ENCODE measurements around the gene DIS3L.
A peak's percentile ranks its signal among the peaks of the same experiment; 100 is the strongest.
"Not testable (repeated sequence)": the region's sequence is repeated elsewhere in the genome, so short reads cannot be mapped to it uniquely, and the experiment has no call there.

Gene DIS3L

GRCh38 chr15:66278056-66278455 is 15.3 kb upstream of the DIS3L start:
- DNase-seq = no peak

GRCh38 chr15:66278671-66279070 is 14.7 kb upstream of the DIS3L start:
- no peak for DNase-seq

DNA sequence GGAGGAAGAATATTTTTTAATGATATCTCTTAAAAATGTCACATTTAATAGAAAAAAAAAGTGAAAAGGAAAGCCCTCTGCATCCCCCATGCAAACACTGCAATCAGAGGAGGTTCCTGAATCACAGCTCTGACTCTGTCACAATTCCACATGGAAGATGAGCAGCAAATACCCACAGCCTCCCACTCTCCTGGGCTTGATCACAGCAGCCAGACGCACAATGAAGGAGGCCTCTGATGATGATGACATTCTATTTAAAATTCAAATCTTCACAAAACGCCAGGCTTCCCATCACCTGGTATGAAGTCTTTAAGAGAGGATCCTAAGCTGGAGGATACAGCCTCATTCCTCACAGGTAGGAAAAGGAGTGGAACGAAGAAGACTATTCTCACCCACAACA is 9.1 kb upstream of the DIS3L start:
- no peak for DNase-seq

DNA sequence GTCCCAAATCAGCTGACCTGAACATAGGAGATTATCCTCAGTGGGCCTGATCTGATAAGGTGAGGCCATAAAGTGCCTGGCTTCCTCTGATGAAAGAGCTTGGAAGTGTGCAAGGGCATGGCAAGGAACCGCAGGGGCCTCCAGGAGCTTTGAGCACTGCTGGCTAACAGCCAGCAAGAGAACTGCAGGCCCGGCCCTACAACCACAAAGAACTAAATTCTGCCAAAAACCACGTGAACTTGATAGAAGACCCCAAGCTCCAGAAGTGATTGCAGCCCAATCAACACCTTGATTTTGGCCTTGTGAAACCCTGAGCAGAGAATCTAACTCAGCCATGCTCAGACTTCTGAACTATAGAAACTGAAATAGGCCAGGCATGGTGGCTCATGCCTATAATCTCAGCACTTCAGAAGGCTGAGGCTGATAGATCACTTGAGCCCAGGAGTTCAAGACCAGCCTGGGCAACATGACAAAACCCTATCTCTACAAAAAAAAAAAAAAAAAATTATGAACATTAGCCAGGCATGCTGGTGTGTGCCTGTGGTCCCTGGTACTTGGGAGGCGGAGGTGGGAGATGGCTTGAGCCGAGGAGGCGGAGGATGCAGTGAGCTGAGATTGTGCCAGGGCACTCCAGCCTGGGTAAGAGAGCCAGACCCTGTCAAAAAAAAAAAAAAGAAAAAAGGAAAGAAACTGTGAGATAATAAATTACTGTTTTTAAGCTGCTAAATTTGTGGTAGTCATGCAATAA is 7.7 kb upstream of the DIS3L start:
- DNase-seq = no peak

- DNase-seq = peak in 1 of 14 donors; percentile 16
Observed at GRCh38 chr15:66287461-66288057, 5.8 kb upstream of the DIS3L start.

DNA sequence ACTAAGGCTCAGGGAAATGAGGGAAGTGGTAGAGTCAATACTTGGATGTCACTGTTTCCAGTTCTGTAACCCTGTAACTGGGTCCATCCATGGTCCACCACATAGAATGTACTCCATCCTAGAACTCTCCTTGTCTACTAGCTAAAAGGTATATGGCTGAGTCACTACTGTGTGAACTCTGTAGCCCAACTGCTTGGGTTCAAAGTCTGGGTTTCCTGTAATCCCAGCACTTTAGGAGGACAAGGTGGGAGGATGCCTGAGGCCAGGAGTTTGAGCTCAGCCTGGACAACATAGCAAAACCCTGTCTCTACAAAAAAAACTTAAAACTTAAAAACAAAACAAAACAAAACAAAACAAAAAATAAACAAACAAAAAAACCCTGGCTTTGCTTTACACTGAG is 5.3 kb upstream of the DIS3L start:
- DNase-seq = no peak

GRCh38 chr15:66288551-66289185 is 4.7 kb upstream of the DIS3L start:
- no peak for DNase-seq

DNA sequence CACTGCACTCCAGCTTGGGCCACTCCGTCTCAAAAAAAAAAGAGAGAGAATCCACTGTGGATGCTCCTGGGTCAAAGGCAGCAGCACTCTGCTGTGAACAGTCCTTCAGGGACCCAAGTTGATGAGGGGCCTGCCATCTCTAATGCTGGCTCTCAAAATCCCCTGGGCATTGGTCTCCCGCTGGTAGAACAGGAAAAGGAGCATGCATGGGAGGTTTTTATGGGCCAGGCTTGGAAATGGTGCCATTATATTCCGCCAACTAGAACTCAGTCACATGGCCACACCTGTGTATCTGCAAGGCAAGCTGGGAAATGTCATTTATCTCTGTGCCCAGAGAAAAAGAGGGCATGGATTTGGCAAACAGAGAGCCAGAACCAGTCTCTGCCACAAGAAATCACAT is 3.4 kb upstream of the DIS3L start:
- DNase-seq = no peak

DNA sequence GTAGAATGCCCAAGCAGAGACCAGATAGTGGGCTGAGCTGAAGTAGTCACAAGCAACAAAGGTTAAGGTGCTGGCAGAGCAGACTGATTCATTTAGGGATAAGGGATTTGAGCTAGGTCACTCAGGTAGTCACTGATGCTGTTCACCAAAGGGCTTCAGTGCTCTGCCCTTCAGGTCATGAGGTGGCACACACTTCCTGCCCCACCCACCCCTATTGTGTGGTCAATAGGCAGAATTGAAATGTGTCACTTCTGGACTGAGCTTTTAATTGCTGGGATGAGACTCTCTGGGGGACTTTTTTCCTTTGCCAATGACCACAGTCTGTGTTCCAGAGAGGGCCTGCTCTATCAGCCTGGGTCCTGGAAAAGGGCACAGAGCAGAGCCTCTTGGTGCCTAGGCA is 2.9 kb upstream of the DIS3L start:
- DNase-seq = no peak

DNA sequence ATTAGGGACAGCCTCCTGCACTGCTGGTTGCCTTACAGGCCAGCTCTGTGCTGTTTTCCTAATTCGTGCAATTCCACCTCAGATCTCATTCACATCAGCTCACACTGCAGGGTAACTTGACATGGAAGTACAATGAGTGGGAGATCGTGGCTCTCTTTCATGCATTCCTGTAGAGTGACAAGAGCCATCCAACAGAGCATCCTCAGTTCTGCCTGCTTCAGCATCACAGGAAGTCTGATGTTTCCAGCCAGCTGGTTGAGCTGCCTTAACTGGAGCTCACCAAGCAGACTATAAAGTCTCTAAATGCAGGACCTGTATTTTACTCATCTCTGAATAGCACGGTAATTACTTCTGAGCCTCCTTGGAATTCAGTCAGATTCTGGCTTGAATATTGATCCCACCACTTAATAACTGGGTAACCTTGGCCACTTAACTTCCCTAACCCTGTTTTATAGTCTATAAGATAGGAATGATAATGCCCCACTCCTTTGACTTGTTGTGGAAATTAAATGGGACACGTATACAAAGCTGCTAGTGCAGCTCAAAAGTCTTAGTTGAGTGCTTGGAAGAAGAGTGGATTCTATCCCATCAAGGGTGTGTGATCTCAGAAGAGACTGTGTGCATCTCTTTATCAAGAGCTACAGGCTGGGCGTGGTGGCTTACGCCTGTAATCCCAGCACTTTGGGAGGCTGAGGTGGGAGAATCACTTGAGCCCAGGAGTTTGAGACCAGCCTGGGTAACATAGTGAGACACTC is 1.4 kb upstream of the DIS3L start:
- no peak for DNase-seq

DNA sequence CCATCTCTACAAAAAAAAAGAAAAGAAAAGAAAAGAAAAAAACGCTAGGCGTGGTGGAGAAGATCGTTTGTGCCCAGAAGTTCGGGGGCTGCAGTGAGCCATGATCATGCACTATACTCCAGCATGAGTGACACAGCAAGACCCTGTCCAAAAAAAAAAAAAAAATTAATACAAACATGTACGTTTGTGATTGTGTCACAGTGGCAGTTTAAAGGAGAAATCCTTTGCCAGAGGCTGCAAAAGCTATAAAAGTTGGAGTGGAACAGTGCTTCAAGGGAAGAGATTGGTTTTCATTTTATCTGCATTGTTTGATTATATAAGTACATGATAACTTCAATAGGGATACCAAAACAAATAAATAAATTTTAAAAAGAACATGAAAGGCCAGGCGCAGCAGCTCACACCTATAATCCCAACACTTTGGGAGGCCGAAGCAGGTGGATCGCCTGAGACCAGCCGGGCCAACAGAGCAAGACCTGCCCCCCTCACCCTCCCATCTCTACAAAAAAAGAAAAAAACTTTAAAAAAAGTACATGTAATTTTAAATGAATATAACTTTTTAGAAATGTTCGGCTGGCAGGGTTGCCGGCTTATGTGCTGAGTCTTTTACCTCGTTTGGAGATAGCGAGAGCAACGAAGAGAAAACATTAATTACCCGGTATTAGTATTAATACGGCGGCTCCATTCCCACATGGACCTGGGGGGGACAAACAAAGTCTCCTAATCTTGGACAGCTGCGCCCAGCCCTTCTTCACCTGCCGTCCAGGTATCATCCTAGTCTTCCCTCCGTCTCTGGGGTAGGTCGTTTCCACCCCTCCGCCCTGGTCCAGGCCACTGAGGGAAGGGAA is 573 bp upstream of the DIS3L start:
- DNase-seq = peak in 2 of 14 donors; percentile 18 to 31

- peak in 7 of 14 donors; percentile 35 to 79 (median 56) for DNase-seq
Observed at GRCh38 chr15:66294157-66294931, 976 bp downstream of the DIS3L start.

GRCh38 chr15:66294932-66295235 is 1.5 kb downstream of the DIS3L start:
- DNase-seq = no peak

DNA sequence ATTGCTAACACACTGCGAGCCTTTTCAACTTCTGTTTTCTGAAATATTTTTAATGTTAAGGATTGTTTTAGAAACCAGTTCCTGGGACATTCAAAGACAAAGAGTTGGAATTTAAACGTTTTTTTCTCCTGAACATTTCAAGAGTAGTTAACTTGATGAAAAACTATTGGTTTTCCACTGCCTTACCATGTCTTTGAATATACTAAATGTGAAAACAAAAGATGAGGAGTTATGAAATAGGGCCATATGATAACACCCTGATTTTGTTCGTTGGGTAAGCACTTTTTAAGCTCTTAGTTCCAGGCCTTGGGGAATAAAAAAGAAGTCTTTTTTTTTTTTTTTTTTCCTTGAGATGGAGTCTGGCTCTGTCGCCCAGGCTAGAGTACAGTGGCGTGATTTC is 2.8 kb downstream of the DIS3L start:
- no peak for DNase-seq

GRCh38 chr15:66298803-66299251 is 5.5 kb downstream of the DIS3L start:
- no peak for DNase-seq

GRCh38 chr15:66302489-66303278 is 9.3 kb downstream of the DIS3L start:
- DNase-seq = no peak

GRCh38 chr15:66304425-66304824 is 11.1 kb downstream of the DIS3L start:
- DNase-seq = not testable (repeated sequence)

- DNase-seq = no peak
Observed at GRCh38 chr15:66306381-66306780, 13.0 kb downstream of the DIS3L start.

GRCh38 chr15:66308531-66308930 is 15.2 kb downstream of the DIS3L start:
- DNase-seq = no peak

DNA sequence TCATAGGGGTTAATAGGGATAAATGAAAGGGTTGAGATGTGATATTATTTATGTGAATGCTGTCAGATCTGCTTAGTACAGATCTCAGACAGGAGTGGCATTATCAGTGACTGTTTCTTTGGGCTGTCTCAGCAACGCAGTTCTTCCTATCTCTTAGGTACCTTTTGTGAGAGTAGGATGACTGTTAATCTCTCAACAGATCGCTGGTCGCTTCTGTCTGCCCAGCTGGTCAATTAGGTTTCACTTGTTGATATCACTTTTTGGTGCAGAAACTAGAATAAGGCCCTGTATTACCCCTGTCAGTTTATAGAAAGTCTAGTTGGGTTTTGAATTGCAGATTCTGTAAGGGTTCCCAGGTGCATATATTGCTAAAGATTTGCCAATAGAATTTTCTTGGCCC is 16.5 kb downstream of the DIS3L start:
- DNase-seq = no peak

DNA sequence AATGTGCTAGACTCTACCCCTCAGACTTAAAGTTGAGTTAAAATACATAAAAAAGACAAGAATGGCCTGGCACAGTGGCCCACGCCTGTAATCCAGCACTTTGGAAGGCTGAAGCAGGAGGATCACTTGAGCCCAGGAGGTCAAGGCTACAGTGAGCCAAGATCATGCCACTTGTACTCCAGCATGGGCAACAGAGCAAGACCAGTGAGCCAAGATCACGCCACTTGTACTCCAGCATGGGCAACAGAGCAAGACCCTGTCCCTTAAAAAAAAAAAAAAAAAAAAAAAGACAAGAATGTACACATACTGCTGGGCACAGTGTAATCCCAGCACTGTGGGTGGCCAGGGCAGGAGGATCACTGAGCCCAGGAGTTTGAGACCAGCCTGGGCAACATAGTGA is 17.4 kb downstream of the DIS3L start:
- no peak for DNase-seq

Data from C1 segment of cervical spinal cord (tissue), 14 donors.